ENCODE results near the gene KRTAP29-1.

The KRTAP29-1 gene

DNA sequence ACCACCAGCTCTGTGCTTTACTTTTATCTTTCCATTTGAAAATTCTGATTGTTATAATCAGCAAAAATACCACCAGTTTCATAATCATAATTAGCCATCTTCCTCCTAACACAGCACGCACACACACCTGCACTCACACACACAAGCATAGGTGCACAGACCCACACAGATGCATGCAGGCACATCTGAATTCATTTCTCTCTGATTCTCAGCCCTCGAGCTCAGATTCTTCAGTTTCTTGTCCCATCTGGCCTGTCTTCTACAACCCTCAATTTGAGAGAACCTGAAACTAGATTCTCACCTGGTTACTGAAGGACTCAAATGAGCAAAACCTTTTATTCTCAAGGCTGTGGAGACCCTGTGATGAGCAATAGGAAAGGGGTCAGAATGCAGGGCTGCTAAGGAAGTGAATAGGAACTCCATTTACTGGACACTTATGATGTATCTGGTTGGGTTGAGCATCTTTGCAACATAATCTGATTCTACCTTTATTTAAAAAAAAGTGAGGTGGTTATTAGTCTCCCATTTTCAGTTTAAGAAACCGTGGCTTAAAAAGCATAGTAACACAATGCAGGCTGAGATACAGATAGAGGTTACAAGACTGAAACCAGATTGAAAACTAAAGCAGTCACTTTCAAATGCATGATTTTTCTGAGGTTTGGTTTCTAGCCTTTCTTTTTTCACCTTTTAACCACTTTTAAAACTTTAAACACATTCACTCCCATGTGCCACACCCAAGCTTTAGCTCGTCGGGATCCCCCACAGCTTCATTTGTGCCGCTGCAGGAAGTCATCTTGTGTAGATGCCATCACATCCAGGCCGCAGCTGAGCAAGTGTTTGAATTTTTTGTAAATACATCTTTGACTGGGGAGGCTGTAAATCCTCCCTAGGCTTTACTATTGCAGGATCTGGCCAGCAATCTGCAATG, 38.5 kb upstream of the KRTAP29-1 start:
- TF ChIP-seq, protein P1, sequence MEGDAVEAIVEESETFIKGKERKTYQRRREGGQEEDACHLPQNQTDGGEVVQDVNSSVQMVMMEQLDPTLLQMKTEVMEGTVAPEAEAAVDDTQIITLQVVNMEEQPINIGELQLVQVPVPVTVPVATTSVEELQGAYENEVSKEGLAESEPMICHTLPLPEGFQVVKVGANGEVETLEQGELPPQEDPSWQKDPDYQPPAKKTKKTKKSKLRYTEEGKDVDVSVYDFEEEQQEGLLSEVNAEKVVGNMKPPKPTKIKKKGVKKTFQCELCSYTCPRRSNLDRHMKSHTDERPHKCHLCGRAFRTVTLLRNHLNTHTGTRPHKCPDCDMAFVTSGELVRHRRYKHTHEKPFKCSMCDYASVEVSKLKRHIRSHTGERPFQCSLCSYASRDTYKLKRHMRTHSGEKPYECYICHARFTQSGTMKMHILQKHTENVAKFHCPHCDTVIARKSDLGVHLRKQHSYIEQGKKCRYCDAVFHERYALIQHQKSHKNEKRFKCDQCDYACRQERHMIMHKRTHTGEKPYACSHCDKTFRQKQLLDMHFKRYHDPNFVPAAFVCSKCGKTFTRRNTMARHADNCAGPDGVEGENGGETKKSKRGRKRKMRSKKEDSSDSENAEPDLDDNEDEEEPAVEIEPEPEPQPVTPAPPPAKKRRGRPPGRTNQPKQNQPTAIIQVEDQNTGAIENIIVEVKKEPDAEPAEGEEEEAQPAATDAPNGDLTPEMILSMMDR (conservative IDR thresholded peaks at IDR 0.05; ENCODE audit: low read depth, low read length): no peak
- H3K4me3 ChIP-seq (ENCODE audit: low read depth, low read length): no peak overlapping the region
- DNase-seq (ENCODE audit: low read depth): no peak

DNA sequence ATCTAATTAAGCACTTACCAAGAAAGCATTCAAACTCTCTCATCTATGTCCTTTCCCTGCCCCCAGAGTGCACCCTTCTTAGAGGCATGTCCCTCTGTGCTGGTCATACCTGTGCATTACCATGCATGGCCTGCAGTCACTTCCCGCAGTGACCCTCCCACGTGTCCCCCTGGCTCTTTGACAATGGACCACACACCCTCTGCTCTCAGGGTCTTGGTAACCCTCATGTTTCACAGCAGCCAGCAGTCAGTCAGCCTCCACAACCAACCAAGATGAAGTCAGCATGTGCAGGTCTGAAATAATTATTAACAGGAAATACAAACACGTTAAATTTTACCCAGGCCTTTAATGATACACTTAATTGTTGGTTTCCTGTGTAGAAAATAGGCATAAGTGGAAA, 37.8 kb upstream of the KRTAP29-1 start:
- no peak for DNase-seq (ENCODE audit: low read depth)
- TF ChIP-seq, protein P1 (conservative IDR thresholded peaks at IDR 0.05; ENCODE audit: low read depth, low read length): no peak
- no peak overlapping the region for H3K4me3 ChIP-seq (ENCODE audit: low read depth, low read length)

DNA sequence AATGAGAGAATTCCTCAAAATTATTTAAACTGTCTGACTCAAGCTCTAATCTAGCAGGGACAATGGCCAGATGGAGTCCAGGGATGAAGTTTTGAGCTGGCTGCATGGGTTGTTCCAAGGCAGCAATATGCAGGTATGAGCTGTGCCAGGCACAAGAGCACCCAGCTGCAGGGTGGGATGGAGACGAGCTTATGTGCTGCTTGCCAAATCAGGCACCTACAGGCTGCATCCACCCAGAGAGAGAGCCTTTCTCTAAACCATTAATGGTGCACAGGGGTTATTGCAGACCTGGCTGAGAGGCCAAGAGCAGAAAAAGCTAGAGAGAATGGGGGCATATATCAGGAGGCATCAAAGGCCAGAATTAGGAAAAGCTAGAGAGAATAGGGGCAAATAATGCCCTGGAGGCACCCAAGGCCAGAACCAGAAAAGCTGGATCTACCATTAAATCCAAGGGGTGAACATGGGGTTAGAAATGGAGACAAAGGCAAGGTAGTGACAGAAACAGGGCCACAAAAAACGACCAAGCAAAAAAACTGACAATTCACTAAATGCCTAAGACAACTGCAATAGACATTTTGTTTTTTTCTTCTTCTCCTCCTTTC, 37.0 kb upstream of the KRTAP29-1 start:
- TF ChIP-seq, protein P1 (conservative IDR thresholded peaks at IDR 0.05; ENCODE audit: low read depth, low read length): no peak

GRCh38 chr17:41338961-41339485, 36.4 kb upstream of the KRTAP29-1 start:
- peak; percentile 32 for DNase-seq (ENCODE audit: low read depth)

More for the DNA sequence above, 37.0 kb upstream of the KRTAP29-1 start:
- no peak overlapping the region for H3K4me3 ChIP-seq (ENCODE audit: low read depth, low read length)
- DNase-seq (ENCODE audit: low read depth): no peak

DNA sequence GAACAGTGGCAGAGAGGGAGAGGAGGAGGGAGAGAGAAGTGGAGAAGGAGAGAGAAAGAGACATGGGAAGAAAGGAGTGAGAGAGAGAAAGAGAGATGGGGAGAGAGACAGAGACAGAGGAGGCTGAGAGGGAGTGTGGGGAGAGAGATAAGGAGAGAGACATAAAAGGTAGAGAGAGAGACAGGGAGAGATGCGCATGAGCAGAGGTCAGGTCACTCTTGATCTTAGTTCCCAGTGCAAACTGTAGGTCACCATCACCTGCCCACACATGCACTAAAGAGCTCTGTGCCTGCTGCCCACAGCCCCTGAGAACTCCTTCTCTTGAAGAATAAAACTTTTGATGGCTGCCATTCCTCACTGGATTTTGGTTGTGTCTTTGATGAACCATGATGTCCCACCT, 33.1 kb upstream of the KRTAP29-1 start:
- DNase-seq (ENCODE audit: low read depth): no peak
- TF ChIP-seq, protein P1 (conservative IDR thresholded peaks at IDR 0.05; ENCODE audit: low read depth, low read length): no peak
- H3K4me3 ChIP-seq (ENCODE audit: low read depth, low read length): no peak overlapping the region

More at GRCh38 chr17:41338961-41339485, 36.4 kb upstream of the KRTAP29-1 start:
- no peak overlapping the region for H3K4me3 ChIP-seq (ENCODE audit: low read depth, low read length)
- TF ChIP-seq, protein P1 (conservative IDR thresholded peaks at IDR 0.05; ENCODE audit: low read depth, low read length): no peak

- no peak overlapping the region for H3K4me3 ChIP-seq (ENCODE audit: low read depth, low read length)
- TF ChIP-seq, protein P1 (conservative IDR thresholded peaks at IDR 0.05; ENCODE audit: low read depth, low read length): no peak
- DNase-seq (ENCODE audit: low read depth): no peak
Measured at GRCh38 chr17:41334385-41335305, 32.0 kb upstream of the KRTAP29-1 start.

Measured in choroid plexus epithelial cell (primary cell).